IMR-90 (cell line): ENCODE results near the gene GRIFIN. TPM values are rescaled to one million over a fixed set of nuclear protein-coding genes. Genes with fewer than 3 reads are reported as not detected.

Experiments used
- ATAC-seq: fragments of 200-7000 bp; cut with Tn5 transposase; 2 replicates; pipeline ENCODE4 v1.9.1; 2020; ENCODE audit warnings: low read depth, mild to moderate bottlenecking, moderate library complexity
- BruUV-seq: library from RNA; stranded (reverse); fragments of 400-500 nt; replicated peaks from 2 replicates; lab custom pipeline; 2021; lab: Mats Ljungman, UMichigan
- CTCF ChIA-PET: fragments of 300-600 bp; formaldehyde crosslinking; extraction: SDS; loops from one replicate; lab custom pipeline; 2021; ENCODE audit warnings: antibody characterized with exemption; lab: Yijun Ruan, JAX
- POLR2A ChIA-PET: fragments of 300-600 bp; sonication (Branson Sonifier 250); formaldehyde crosslinking; loops from one replicate; lab custom pipeline; 2022; ENCODE audit warnings: antibody characterized with exemption; ENCODE audit not compliant: unreplicated experiment; lab: Charles Lee
- DNase-seq: peaks from one replicate; pipeline ENCODE4 v3.0.0; 2013
- H2AFZ ChIP-seq: replicated peaks from 2 replicates; pipeline ENCODE3; 2013; ENCODE audit warnings: low read length, mild to moderate bottlenecking; ENCODE audit not compliant: poor library complexity
- H2AK5ac ChIP-seq: 2 replicates; pipeline ENCODE4 v1.6.1; 2013; ENCODE audit warnings: low read depth, low read length, inconsistent platforms
- H2AK9ac ChIP-seq: replicated peaks from 2 replicates; pipeline ENCODE3; 2013; ENCODE audit warnings: mild to moderate bottlenecking, low read depth, low read length, moderate library complexity; ENCODE audit not compliant: poor library complexity
- H2BK120ac ChIP-seq: 2 replicates; pipeline ENCODE4 v1.6.1; 2013; ENCODE audit warnings: low read depth, low read length, inconsistent platforms
- H2BK15ac ChIP-seq: 3 replicates; pipeline ENCODE4 v1.6.1; 2013; ENCODE audit warnings: low read depth, low read length, inconsistent platforms
- H2BK20ac ChIP-seq: 2 replicates; pipeline ENCODE4 v1.6.1; 2013; ENCODE audit warnings: low read depth, mild to moderate bottlenecking, inconsistent platforms, low read length, moderate library complexity
- H2BK5ac ChIP-seq: 2 replicates; pipeline ENCODE4 v1.6.1; 2013; ENCODE audit warnings: mild to moderate bottlenecking, low read depth, low read length, inconsistent platforms; ENCODE audit not compliant: poor library complexity, severe bottlenecking
- H3K14ac ChIP-seq: replicated peaks from 2 replicates; pipeline ENCODE4 v1.6.1; 2013; ENCODE audit warnings: low read depth, low read length, inconsistent platforms
- H3K18ac ChIP-seq: 2 replicates; pipeline ENCODE4 v1.6.1; 2013; ENCODE audit warnings: low read depth, low read length, control low read depth
- H3K23ac ChIP-seq: 2 replicates; pipeline ENCODE4 v1.6.1; 2013; ENCODE audit warnings: low read depth, low read length, inconsistent platforms
- H3K27ac ChIP-seq: 2 replicates; pipeline ENCODE4 v1.5.1; 2013; ENCODE audit warnings: mild to moderate bottlenecking, control low read depth, low read length; ENCODE audit not compliant: insufficient read depth
- H3K27me3 ChIP-seq: 2 replicates; pipeline ENCODE4 v1.6.1; 2013; ENCODE audit warnings: low read length; ENCODE audit not compliant: control insufficient read depth, insufficient read depth
- H3K36me3 ChIP-seq: 2 replicates; pipeline ENCODE4 v1.6.1; 2013; ENCODE audit warnings: low read length, mixed read lengths; ENCODE audit not compliant: control insufficient read depth, insufficient read depth
- H3K4ac ChIP-seq: 2 replicates; pipeline ENCODE4 v1.6.1; 2013; ENCODE audit warnings: low read depth, low read length, inconsistent platforms
- H3K4me1 ChIP-seq: 2 replicates; pipeline ENCODE4 v1.6.1; 2013; ENCODE audit warnings: low read length, mixed read lengths; ENCODE audit not compliant: control insufficient read depth, insufficient read depth
- H3K4me2 ChIP-seq: 2 replicates; pipeline ENCODE4 v1.6.1; 2013; ENCODE audit warnings: low read depth, mild to moderate bottlenecking, control low read depth, low read length, moderate library complexity
- H3K4me3 ChIP-seq: 2 replicates; pipeline ENCODE4 v1.5.1; 2013; ENCODE audit warnings: low read depth, mild to moderate bottlenecking, control low read depth, low read length, moderate library complexity; ENCODE audit not compliant: insufficient read depth
- H3K56ac ChIP-seq: 2 replicates; pipeline ENCODE4 v1.6.1; 2013; ENCODE audit warnings: low read length, inconsistent platforms; ENCODE audit not compliant: insufficient read depth; ENCODE audit errors: extremely low read depth
- H3K79me1 ChIP-seq, 2 experiments: 2 replicates each; pipeline ENCODE4 v1.6.1; 2013; ENCODE audit warnings: low read length in 2 of 2, inconsistent platforms in 1 of 2, low read depth in 1 of 2
- H3K9ac ChIP-seq: 2 replicates; pipeline ENCODE4 v1.6.1; 2013; ENCODE audit warnings: low read depth, low read length, control low read depth
- H3K9me1 ChIP-seq: 2 replicates; pipeline ENCODE4 v1.6.1; 2013; ENCODE audit warnings: low read length, inconsistent platforms; ENCODE audit not compliant: insufficient read depth
- H3K9me3 ChIP-seq: 2 replicates; pipeline ENCODE4 v1.6.1; 2013; ENCODE audit warnings: low read length; ENCODE audit not compliant: control insufficient read depth, insufficient read depth
- H4K20me1 ChIP-seq: 2 replicates; pipeline ENCODE4 v1.6.1; 2013; ENCODE audit warnings: low read length, inconsistent platforms; ENCODE audit not compliant: insufficient read depth
- H4K5ac ChIP-seq: 2 replicates; pipeline ENCODE4 v1.6.1; 2013; ENCODE audit warnings: mild to moderate bottlenecking, low read depth, low read length, control low read depth
- H4K8ac ChIP-seq, 2 experiments: 2 replicates each; pipeline ENCODE4 v1.6.1; 2013; ENCODE audit warnings: low read depth in 2 of 2, low read length in 2 of 2, control low read depth in 1 of 2, inconsistent platforms in 1 of 2
- H4K91ac ChIP-seq: 2 replicates; pipeline ENCODE4 v1.6.1; 2013; ENCODE audit warnings: low read depth, low read length, inconsistent platforms; ENCODE audit not compliant: insufficient read depth
- BHLHE40 ChIP-seq: fragments of 150-350 bp; IDR thresholded peaks from 2 replicates; pipeline ENCODE4 v1.6.1; 2016; ENCODE audit warnings: mild to moderate bottlenecking, low read depth, low read length
- CEBPB ChIP-seq: IDR thresholded peaks from 2 replicates; pipeline ENCODE4 v1.6.1; 2012; ENCODE audit warnings: low read depth, low read length, improper control_type of control experiment
- CHD1 ChIP-seq: IDR thresholded peaks from 2 replicates; pipeline ENCODE4 v1.6.1; 2012; ENCODE audit warnings: low read depth, low read length, improper control_type of control experiment
- CTCF ChIP-seq: conservative IDR thresholded peaks from 2 replicates; pipeline ENCODE4 v1.5.1; 2012; ENCODE audit warnings: mild to moderate bottlenecking, low read depth, low read length, improper control_type of control experiment
- ELK1 ChIP-seq: fragments of 150-350 bp; IDR thresholded peaks from 2 replicates; pipeline ENCODE4 v1.6.1; 2016; ENCODE audit warnings: low read depth, mild to moderate bottlenecking, low read length, moderate library complexity, borderline replicate concordance
- FOS ChIP-seq: fragments of 150-350 bp; IDR thresholded peaks from 2 replicates; pipeline ENCODE4 v1.6.1; 2016; ENCODE audit warnings: low read depth, low read length
- MAFK ChIP-seq: IDR thresholded peaks from 2 replicates; pipeline ENCODE4 v1.6.1; 2012; ENCODE audit warnings: low read depth, low read length, improper control_type of control experiment
- MXI1 ChIP-seq: IDR thresholded peaks from 2 replicates; pipeline ENCODE4 v1.6.1; 2012; ENCODE audit warnings: low read depth, mild to moderate bottlenecking, low read length, moderate library complexity, borderline replicate concordance
- POLR2A ChIP-seq: IDR thresholded peaks from 2 replicates; pipeline ENCODE4 v1.6.1; 2012; ENCODE audit warnings: mild to moderate bottlenecking, low read depth, low read length
- RFX5 ChIP-seq: IDR thresholded peaks from 2 replicates; pipeline ENCODE4 v1.8.0; 2012; ENCODE audit warnings: low read depth, mild to moderate bottlenecking, low read length, moderate library complexity
- SMC3 ChIP-seq: fragments of 150-350 bp; IDR thresholded peaks from 2 replicates; pipeline ENCODE4 v1.6.1; 2016; ENCODE audit warnings: low read depth, mild to moderate bottlenecking, antibody characterized with exemption, low read length, moderate library complexity
- USF2 ChIP-seq: fragments of 150-350 bp; IDR thresholded peaks from 2 replicates; pipeline ENCODE4 v1.6.1; 2017; ENCODE audit warnings: mild to moderate bottlenecking, antibody characterized with exemption, low read length, low read depth
- WGBS, 2 experiments: methylation state at CpG; one replicate each; pipeline versions ENCODE4 v1.1.5 to v1.1.7; 2013; ENCODE audit warnings: missing lambda C conversion rate in 2 of 2; ENCODE audit not compliant: insufficient read length in 1 of 2; ENCODE audit errors: extremely low coverage in 2 of 2; 5-methylcytosine and 5-hydroxymethylcytosine counted together
- dilution Hi-C: fragments of 300-500 bp; cut with HindIII; formaldehyde crosslinking; loops from one replicate; pipeline ENCODE4 v1.14.3; 2018; ENCODE audit warnings: low sequenced_read_pairs; ENCODE audit not compliant: unreplicated experiment
- in situ Hi-C: fragments of 300-500 bp; cut with MboI; formaldehyde crosslinking; loops from 3 replicates; pipeline ENCODE4 v1.14.3; 2019; ENCODE audit warnings: low sequenced_read_pairs, inconsistent platforms, mixed read lengths
- intact Hi-C: fragments of 100-400 bp; cut with micrococcal nuclease; formaldehyde crosslinking; loops from 2 replicates; pipeline ENCODE4 v1.10.0; 2022
- polyA plus RNA-seq, 3 experiments: library from polyadenylated mRNA; depleted of rRNA; stranded (reverse); fragments of >200 nt; gene quantifications; 2 replicates each; pipeline ENCODE4 v1.2.3, GENCODE V29; 2012; ENCODE audit warnings: low replicate concordance in 1 of 3
- total RNA-seq: library from RNA; depleted of rRNA; stranded (reverse); fragments of >200 nt; gene quantifications from 2 replicates; pipeline ENCODE4 v1.2.3, GENCODE V29; 2012

The GRIFIN gene
- total and polyA plus RNA-seq, 2 of the 4 experiments (the other 2 are of a cell fraction) = not detected

GRCh38 chr7:2450198-2451107 is 25.7 kb downstream of the GRIFIN start (continued):
- no peak for TF ChIP-seq FOS
- no peak for TF ChIP-seq MAFK
- no peak for TF ChIP-seq POLR2A

DNA sequence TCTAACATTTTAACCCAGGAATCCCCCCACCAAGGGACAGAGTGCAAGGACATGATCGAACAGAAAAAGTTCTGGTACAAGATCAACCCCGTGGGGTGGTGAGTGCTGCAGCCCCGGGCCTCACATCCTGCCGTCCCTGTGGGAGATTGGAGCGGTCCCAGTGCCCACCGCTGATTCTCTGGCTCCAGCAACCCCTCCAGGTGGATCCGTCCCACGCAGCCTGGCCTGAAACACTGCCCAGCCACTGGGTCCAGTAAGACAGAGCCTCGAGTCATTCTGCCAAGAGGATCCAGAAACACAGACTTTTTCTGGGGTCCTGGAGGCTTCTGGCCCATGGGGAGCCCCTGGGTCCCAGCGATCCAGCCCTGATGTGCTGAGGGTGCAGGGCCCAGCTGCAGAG is 29.5 kb downstream of the GRIFIN start:
- Histone ChIP-seq H3K18ac (no peak overlapping the region), H2AK5ac (no peak overlapping the region), H2BK20ac (no peak overlapping the region), H3K9me3 (no peaks in the 10 kb centered on the region), H2BK5ac (no peak overlapping the region), H3K4me1 (peaks cover 2% of the 10 kb centered on the region; the same call in 1 of the 2 replicates), H3K4me3 (no peak overlapping the region), H2BK15ac (no peak overlapping the region), H4K5ac (no peak overlapping the region), H3K23ac (no peak overlapping the region), H3K79me1 (no peaks in the 10 kb centered on the region), H2AFZ (no peak overlapping the region), H3K4ac (no peak overlapping the region), H4K91ac (no peak overlapping the region), H2BK120ac (no peak overlapping the region), H3K27ac (no peak overlapping the region), H4K8ac (no peak overlapping the region), H3K9ac (no peak overlapping the region), H3K36me3 (0 out of 2 replicates have a peak, but pooled peaks cover 1% of the 10 kb centered on the region), H3K9me1 (no peaks in the 10 kb centered on the region), H3K56ac (no peak overlapping the region), H3K27me3 (no peaks in the 10 kb centered on the region), H3K4me2 (no peak overlapping the region), H2AK9ac (no peak overlapping the region), H3K14ac (no peak overlapping the region), H4K20me1 (no peaks in the 10 kb centered on the region)
- in situ Hi-C loops (no loop called here), dilution Hi-C loops (no loop called here), intact Hi-C loops (no loop called here)
- 60% methylated on average over 3 of the region's 10 CpGs; no CpG with 5 or more reads in 1 of the 2 experiments for WGBS, 2 experiments
- ChIA-PET CTCF (no interaction called here), POLR2A (no interaction called here)
- DNase-seq (no peak), ATAC-seq (no peak)
- no TSS peak for BruUV-seq
- TF ChIP-seq ELK1 = no peak
- TF ChIP-seq USF2 = no peak
- TF ChIP-seq BHLHE40 = no peak
- no peak for TF ChIP-seq POLR2A
- no peak for TF ChIP-seq CEBPB
- TF ChIP-seq MXI1 = no peak
- no peak for TF ChIP-seq FOS
- TF ChIP-seq CHD1 = no peak
- no peak for TF ChIP-seq RFX5
- TF ChIP-seq CTCF = no peak
- TF ChIP-seq SMC3 = no peak
- no peak for TF ChIP-seq MAFK
